ENCODE results near the gene CRB3. TPM values are rescaled to one million over a fixed set of nuclear protein-coding genes. Genes with fewer than 3 reads are reported as not detected.

The CRB3 gene
- total RNA-seq, 2 donors from 2014 or later = 115 to 118 TPM

DNA sequence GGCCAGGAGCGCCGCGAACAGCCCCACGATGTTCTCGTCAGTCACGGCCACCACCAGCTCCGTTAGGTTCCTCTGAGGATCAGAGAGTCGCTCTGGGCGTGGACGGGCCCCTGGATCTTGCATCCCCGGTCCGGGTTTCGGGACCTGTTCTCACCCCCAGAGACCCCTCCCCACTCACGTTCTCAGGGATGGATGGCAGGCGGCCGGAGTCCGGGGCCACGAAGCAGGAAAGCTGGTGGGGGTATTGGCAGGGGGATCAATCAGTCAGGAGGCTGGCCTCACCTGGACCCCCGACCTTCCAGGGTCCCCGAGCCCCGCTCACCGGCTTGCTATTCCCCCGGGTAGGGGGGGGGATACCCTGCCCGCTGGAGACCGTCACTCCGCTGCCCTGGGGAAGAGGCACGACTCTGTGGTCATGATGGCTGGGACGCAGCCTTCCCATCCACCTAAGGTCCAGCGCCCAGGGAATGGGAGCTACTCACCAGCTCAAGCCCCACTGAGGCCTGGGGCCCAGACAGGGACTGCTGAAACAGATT lies 12.9 kb downstream of the CRB3 start:
- TF ChIP-seq, protein P1, sequence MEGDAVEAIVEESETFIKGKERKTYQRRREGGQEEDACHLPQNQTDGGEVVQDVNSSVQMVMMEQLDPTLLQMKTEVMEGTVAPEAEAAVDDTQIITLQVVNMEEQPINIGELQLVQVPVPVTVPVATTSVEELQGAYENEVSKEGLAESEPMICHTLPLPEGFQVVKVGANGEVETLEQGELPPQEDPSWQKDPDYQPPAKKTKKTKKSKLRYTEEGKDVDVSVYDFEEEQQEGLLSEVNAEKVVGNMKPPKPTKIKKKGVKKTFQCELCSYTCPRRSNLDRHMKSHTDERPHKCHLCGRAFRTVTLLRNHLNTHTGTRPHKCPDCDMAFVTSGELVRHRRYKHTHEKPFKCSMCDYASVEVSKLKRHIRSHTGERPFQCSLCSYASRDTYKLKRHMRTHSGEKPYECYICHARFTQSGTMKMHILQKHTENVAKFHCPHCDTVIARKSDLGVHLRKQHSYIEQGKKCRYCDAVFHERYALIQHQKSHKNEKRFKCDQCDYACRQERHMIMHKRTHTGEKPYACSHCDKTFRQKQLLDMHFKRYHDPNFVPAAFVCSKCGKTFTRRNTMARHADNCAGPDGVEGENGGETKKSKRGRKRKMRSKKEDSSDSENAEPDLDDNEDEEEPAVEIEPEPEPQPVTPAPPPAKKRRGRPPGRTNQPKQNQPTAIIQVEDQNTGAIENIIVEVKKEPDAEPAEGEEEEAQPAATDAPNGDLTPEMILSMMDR (IDR thresholded peaks at IDR 0.05) = no peak
- Histone ChIP-seq H3K27me3 (no peaks in the 10 kb centered on the region), H3K9ac (ENCODE audit: low read depth in 2 of 2, low read length in 2 of 2) (no peak overlapping the region), H3K36me3 (no peaks in the 10 kb centered on the region), H3K9me3 (no peaks in the 10 kb centered on the region), H3K4me1 (no peaks in the 10 kb centered on the region), H3K27ac (no peak overlapping the region), H3K4me3 (peak overlapping the region; percentile 25)
- no peak for DNase-seq
- intact Hi-C loops (cut with DNase I) = no loop called here

DNA sequence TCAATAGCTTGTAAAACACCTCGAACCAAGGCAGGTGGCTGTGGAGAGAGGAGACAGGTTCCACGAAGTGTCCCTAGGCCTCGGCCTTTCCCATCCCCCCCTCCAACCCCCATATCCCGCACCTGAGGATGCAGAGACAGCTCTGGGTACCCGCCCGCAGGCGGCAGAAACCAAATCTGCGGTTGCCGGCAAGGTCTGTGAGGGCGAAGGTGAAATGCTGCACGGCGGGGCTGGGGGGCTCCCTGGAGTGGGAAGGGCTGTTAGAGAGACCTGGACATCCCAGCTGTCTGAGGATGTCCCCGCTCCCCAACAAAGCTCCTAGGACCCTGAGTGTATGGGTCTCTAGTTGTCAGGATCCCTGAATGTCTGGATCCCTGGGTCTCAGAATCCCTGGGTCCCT lies 14.7 kb downstream of the CRB3 start:
- TF ChIP-seq, protein P1 (IDR thresholded peaks at IDR 0.05) = no peak
- intact Hi-C loops (cut with DNase I) = no loop called here
- no peak for DNase-seq

DNA sequence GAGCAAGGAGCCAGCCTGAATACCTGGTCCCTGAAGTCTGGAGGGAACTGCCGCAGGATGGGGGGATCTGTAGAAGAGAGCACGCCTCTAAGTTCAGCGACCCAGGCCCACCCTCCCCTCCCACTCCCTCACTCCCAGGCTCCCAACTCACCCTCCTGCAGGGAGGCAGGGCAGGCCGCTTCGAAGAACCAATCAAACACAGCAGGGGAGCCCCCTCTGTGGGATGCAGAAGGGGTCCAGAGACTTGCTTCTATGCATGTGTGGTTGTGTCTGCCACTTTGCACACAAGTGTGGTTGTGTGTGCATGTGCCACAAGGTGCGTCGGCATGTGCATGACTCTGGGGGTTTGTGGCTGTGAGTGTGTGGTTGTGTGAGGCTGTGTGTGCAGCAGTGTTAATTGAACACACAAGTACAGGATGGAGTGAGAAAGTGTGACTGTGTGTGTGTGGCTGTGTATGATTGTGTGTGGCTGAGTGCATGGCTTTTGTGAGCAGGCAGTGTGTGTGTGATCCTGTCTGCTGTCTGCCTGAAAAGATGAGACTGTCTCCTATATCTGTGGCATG lies 15.8 kb downstream of the CRB3 start:
- intact Hi-C loops (cut with DNase I) = no loop called here
- no peaks in the 10 kb centered on the region for H3K36me3 ChIP-seq
- H3K27me3 ChIP-seq = no peaks in the 10 kb centered on the region
- H3K9me3 ChIP-seq = no peaks in the 10 kb centered on the region
- TF ChIP-seq, protein P1 (IDR thresholded peaks at IDR 0.05) = no peak
- H3K4me3 ChIP-seq = no peak overlapping the region
- no peak overlapping the region for H3K9ac ChIP-seq (ENCODE audit: low read depth in 2 of 2, low read length in 2 of 2)
- no peak for DNase-seq
- H3K27ac ChIP-seq = no peak overlapping the region
- H3K4me1 ChIP-seq = no peaks in the 10 kb centered on the region

More for the DNA sequence above, 14.7 kb downstream of the CRB3 start:
- Histone ChIP-seq H3K4me3 (no peak overlapping the region), H3K4me1 (no peaks in the 10 kb centered on the region), H3K27me3 (no peaks in the 10 kb centered on the region), H3K9me3 (no peaks in the 10 kb centered on the region), H3K36me3 (no peaks in the 10 kb centered on the region), H3K27ac (no peak overlapping the region), H3K9ac (ENCODE audit: low read depth in 2 of 2, low read length in 2 of 2) (no peak overlapping the region)

DNA sequence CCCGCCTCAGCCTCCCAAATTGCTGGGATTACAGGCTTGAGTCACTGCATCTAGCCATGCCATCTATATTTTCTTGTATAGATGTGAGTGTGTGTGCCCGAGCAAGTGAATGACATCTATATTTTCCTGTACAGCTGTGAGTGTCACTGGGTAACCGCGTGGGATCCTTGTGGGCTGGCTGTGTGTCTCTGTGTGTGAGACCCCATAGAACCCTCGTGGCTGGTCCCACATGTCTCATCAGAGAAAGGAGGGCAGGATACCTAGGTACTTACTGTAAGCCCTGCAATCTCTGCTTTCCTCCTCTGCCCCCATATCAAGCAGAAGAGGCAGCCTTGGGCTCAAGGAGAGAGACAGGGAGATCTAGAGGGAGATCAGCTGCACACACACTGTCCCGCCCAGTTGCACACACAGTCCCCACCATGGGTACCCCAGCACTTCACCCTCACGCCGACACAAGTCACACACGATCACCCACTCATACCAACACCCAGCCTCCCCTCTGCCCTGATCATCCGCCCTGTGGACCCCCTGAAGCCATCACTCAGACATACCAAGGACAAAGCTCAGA lies 16.9 kb downstream of the CRB3 start:
- intact Hi-C loops (cut with DNase I) = no loop called here
- H3K36me3 ChIP-seq = no peaks in the 10 kb centered on the region
- H3K27me3 ChIP-seq = no peaks in the 10 kb centered on the region
- H3K4me3 ChIP-seq = peak overlapping the region; percentile 27
- no peaks in the 10 kb centered on the region for H3K4me1 ChIP-seq
- TF ChIP-seq, protein P1 (IDR thresholded peaks at IDR 0.05) = no peak
- no peak for DNase-seq
- H3K27ac ChIP-seq = peak overlapping the region; percentile 24
- no peaks in the 10 kb centered on the region for H3K9me3 ChIP-seq
- peak overlapping the region; percentile 38 to 65 for H3K9ac ChIP-seq (ENCODE audit: low read depth in 2 of 2, low read length in 2 of 2)

DNA sequence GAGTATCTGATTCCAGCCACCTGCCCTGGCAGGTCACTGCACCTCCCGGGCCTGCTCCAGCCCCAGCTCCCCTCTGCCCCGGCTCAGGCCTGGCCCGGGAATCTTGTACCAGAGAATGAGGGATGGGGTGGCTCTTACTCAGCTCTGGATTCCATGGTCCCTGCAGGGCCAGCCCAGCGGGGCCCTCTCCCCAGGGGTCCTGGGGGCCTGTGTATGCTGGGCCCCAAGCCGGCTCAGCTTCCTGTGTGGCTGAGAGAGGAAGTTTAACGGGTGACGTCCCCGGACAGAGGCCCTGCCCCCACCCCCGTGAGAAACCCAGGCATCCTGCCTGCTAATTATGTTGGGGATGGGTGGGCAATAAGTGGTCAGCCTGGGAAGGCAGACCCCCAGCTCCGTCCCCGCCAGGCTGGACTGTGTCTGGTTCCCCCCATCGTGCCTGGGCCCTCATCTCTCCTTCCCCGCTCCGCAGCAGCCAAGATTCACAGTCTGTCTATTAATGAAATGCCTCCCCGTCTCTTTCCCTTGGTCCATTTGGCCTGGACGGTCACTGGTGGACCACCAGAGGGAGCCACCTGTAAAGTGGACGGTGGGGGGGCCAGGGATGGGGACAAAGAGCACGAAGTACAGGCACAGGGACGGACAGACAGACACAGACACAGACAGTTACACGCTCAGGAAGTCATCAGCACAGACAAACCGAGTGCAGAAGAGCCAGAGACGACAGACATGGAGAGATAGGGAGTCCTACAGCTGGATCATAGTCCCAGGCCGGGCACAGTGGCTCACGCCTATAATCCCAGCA lies 17.7 kb downstream of the CRB3 start, which contains the start of gene DENND1C:
DENND1C (minus strand) TSS at position 247 of the 802 bp plus-strand sequence; CDS start at position 155, 92 bp downstream.
- Histone ChIP-seq H3K4me1 (no peaks in the 10 kb centered on the region), H3K36me3 (no peaks in the 10 kb centered on the region), H3K9me3 (no peaks in the 10 kb centered on the region), H3K9ac (ENCODE audit: low read depth in 2 of 2, low read length in 2 of 2) (peak within 1 kb of the TSS; percentile 38 to 65), H3K27ac (peak within 1 kb of the TSS; percentile 24), H3K4me3 (peak within 1 kb of the TSS; percentile 27), H3K27me3 (no peaks in the 10 kb centered on the region)
- intact Hi-C loops (cut with DNase I) = no loop called here
- no peak for DNase-seq
- TF ChIP-seq, protein P1 (IDR thresholded peaks at IDR 0.05) = peak; percentile 13

Measured in colonic mucosa (tissue), 4 donors.